Spleen (tissue), 11 donors: ENCODE data around the gene HOXD13. TPM values are rescaled to one million over a fixed set of nuclear protein-coding genes. Genes with fewer than 3 reads are reported as not detected.

Experiments
- DNase-seq: peaks from one replicate; pipeline ENCODE4 v3.0.0-alpha.2; 2020
- H3K27ac ChIP-seq, 8 donors: fragments of 200-600 bp; sonication (generic) in 7 of 8; 1 replicate in 4 of 8; 2 replicates in 4 of 8; pipeline versions ENCODE4 v1.5.0 to v1.8.0; 2016 to 2021; ENCODE audit warnings: inconsistent platforms in 4 of 8, mild to moderate bottlenecking in 4 of 8, moderate library complexity in 1 of 8
- H3K27me3 ChIP-seq, 7 donors: fragments of 200-600 bp; sonication (generic) in 6 of 7; replicated peaks in 1 of 7; 1 replicate in 4 of 7; 2 replicates in 3 of 7; pipeline versions ENCODE4 v1.5.0 to v1.8.0; 2016 to 2021; ENCODE audit warnings: inconsistent platforms in 3 of 7, mild to moderate bottlenecking in 1 of 7
- H3K36me3 ChIP-seq, 6 donors: fragments of 200-600 bp; sonication (generic) in 5 of 6; 1 replicate in 4 of 6; 2 replicates in 2 of 6; pipeline versions ENCODE4 v1.5.0 to v1.8.0; 2016 to 2021; ENCODE audit warnings: inconsistent platforms in 2 of 6
- H3K4me1 ChIP-seq, 6 donors: fragments of 200-600 bp; sonication (generic) in 5 of 6; 1 replicate in 3 of 6; 2 replicates in 3 of 6; pipeline versions ENCODE4 v1.5.0 to v1.8.0; 2016 to 2021; ENCODE audit warnings: inconsistent platforms in 3 of 6
- H3K4me3 ChIP-seq, 8 donors: fragments of 200-600 bp; sonication (generic) in 7 of 8; 1 replicate in 4 of 8; 2 replicates in 4 of 8; pipeline versions ENCODE4 v1.5.0 to v1.8.0; 2016 to 2021; ENCODE audit warnings: inconsistent platforms in 4 of 8, mild to moderate bottlenecking in 4 of 8, moderate library complexity in 2 of 8
- H3K9me3 ChIP-seq, 8 donors: fragments of 200-600 bp; sonication (generic) in 7 of 8; 1 replicate in 4 of 8; 2 replicates in 4 of 8; pipeline versions ENCODE4 v1.5.0 to v1.8.0; 2016 to 2021; ENCODE audit warnings: inconsistent platforms in 4 of 8
- CTCF ChIP-seq, 11 experiments: fragments of 200-600 bp in 7 of 11; fragments of 450-650 bp in 4 of 11; sonication (generic) in 4 of 11; IDR thresholded peaks in 8 of 11; conservative IDR thresholded peaks in 3 of 11; 1 replicate in 7 of 11; 2 replicates in 4 of 11; pipeline versions ENCODE4 v1.4.0 to v1.8.0; 2016 to 2021; ENCODE audit warnings: antibody characterized with exemption in 11 of 11, inconsistent platforms in 4 of 11, mild to moderate bottlenecking in 1 of 11
- POLR2A ChIP-seq, 3 donors: fragments of 450-650 bp; IDR thresholded peaks; one replicate each; pipeline ENCODE4 v1.5.1; 2017; ENCODE audit warnings: antibody characterized with exemption in 3 of 3, mild to moderate bottlenecking in 1 of 3
- POLR2AphosphoS5 ChIP-seq, 3 donors: sonication (generic); formaldehyde crosslinking; IDR thresholded peaks; one replicate each; pipeline ENCODE4 v1.5.1; 2017; ENCODE audit warnings: antibody characterized with exemption in 3 of 3
- WGBS, 5 donors: extraction: QIAGEN DNeasy Blood & Tissue Kit in 3 of 5; methylation state at CpG; one replicate each; pipeline versions ENCODE4 v1.1.5 to v1.1.7; 2013 to 2018; 5-methylcytosine and 5-hydroxymethylcytosine counted together
- intact Hi-C: fragments of 100-400 bp; cut with DNase I; formaldehyde crosslinking; loops from one replicate; pipeline ENCODE4 v1.15.0; 2023; ENCODE audit warnings: low total_unique reads
- polyA plus RNA-seq, 3 donors: library from polyadenylated mRNA; stranded (reverse); fragments of 200-250 nt; gene quantifications; one replicate each; pipeline ENCODE4 v1.2.1, GENCODE V29; 2013
- total RNA-seq, 7 donors: library from RNA; depleted of rRNA in 3 of 7; stranded (reverse); fragments of >200 nt in 3 of 7; fragmentation: NEBNext Ultra II Directional in 4 of 7; extraction: Animal tissue kit (Norgen Biotek cat#: 25700) in 4 of 7; gene quantifications; one replicate each; pipeline versions ENCODE4 v1.1.0 to v1.2.1, GENCODE V29; 2016 to 2021
- donor health status: healthy with polysubstance abuse.
- donor health status: DM: no; HTN: no; CAD: no; lungs with moderate emphysema.
- donor health status: DM: no; HTN: no; CAD: no.
- donor health status: Bipolar disorder and iron deficiency.
- donor health status: healthy.
- donor health status: DM: no; HTN: no; CAD: no.
- donor health status: DM: yes; HTN: yes; CAD: no.

Gene HOXD13
- total and polyA plus RNA-seq, 10 donors, result not detected

GRCh38 chr2:176101842-176102241 is 9.3 kb downstream of the HOXD13 start:
- peaks cover 16 to 69% (median 48%) of the 10 kb centered on the region in 6 donors for H3K4me1 ChIP-seq
- no peak for DNase-seq
- H3K27me3 ChIP-seq, result peaks cover 26 to 100% (median 100%) of the 10 kb centered on the region in 7 donors
- H3K9me3 ChIP-seq, result peaks cover 0 to 6% (median 0%) of the 10 kb centered on the region in 8 donors
- H3K36me3 ChIP-seq, result no peaks in the 10 kb centered on the region
- H3K4me3 ChIP-seq, result no peak overlapping the region
- 19 to 29% (median 28%) methylated on average over 5 of the region's 5 CpGs for WGBS, 5 donors
- no peak overlapping the region for H3K27ac ChIP-seq
- TF ChIP-seq POLR2A (IDR thresholded peaks at IDR 0.05), result no peak
- no peak for TF ChIP-seq POLR2AphosphoS5 (IDR thresholded peaks at IDR 0.05)
- TF ChIP-seq CTCF (IDR thresholded peaks at IDR 0.05 in 8 of 11, conservative IDR thresholded peaks at IDR 0.05 in 3 of 11), result no peak
- intact Hi-C loops, result loop anchor here (5.0 kb wide), 1 partner anchor 415 kb away; no protein-coding TSS in a partner anchor

- Histone ChIP-seq H3K27me3 (peaks cover 26 to 100% (median 100%) of the 10 kb centered on the region in 7 donors), H3K36me3 (no peaks in the 10 kb centered on the region), H3K27ac (no peak overlapping the region), H3K4me1 (peaks cover 16 to 69% (median 48%) of the 10 kb centered on the region in 6 donors), H3K9me3 (peaks cover 0 to 10% (median 0%) of the 10 kb centered on the region in 8 donors), H3K4me3 (no peak overlapping the region)
- no peak for DNase-seq
- TF ChIP-seq CTCF (IDR thresholded peaks at IDR 0.05 in 8 of 11, conservative IDR thresholded peaks at IDR 0.05 in 3 of 11) (no peak), POLR2AphosphoS5 (IDR thresholded peaks at IDR 0.05) (no peak), POLR2A (IDR thresholded peaks at IDR 0.05) (no peak)
- 8 to 21% (median 14%) methylated on average over 6 to 7 of the region's 7 CpGs for WGBS, 5 donors
- intact Hi-C loops, result loop anchor here (5.0 kb wide), 1 partner anchor 415 kb away; no protein-coding TSS in a partner anchor
Observed at GRCh38 chr2:176102309-176102866, 9.9 kb downstream of the HOXD13 start.

- Histone ChIP-seq H3K36me3 (no peaks in the 10 kb centered on the region), H3K27ac (no peak overlapping the region), H3K9me3 (peaks cover 0 to 10% (median 0%) of the 10 kb centered on the region in 8 donors), H3K4me1 (peaks cover 15 to 67% (median 43%) of the 10 kb centered on the region in 6 donors), H3K4me3 (no peak overlapping the region), H3K27me3 (peaks cover 20 to 100% (median 99%) of the 10 kb centered on the region in 7 donors)
- WGBS, 5 donors, result 21 to 28% (median 24%) methylated on average over 7 of the region's 7 CpGs
- intact Hi-C loops, result loop anchor here (5.0 kb wide), 1 partner anchor 416 kb away; no protein-coding TSS in a partner anchor
- TF ChIP-seq CTCF (IDR thresholded peaks at IDR 0.05 in 8 of 11, conservative IDR thresholded peaks at IDR 0.05 in 3 of 11) (no peak), POLR2A (IDR thresholded peaks at IDR 0.05) (no peak), POLR2AphosphoS5 (IDR thresholded peaks at IDR 0.05) (no peak)
- DNase-seq, result no peak
Observed at GRCh38 chr2:176103194-176103593, 10.7 kb downstream of the HOXD13 start.

- H3K9me3 ChIP-seq, result peaks cover 0 to 10% (median 0%) of the 10 kb centered on the region in 8 donors
Observed at GRCh38 chr2:176103742-176104315, 11.3 kb downstream of the HOXD13 start.

More at GRCh38 chr2:176103742-176104315, 11.3 kb downstream of the HOXD13 start:
- peaks cover 20 to 100% (median 99%) of the 10 kb centered on the region in 7 donors for H3K27me3 ChIP-seq
- H3K4me1 ChIP-seq, result peaks cover 15 to 68% (median 41%) of the 10 kb centered on the region in 6 donors
- DNase-seq, result no peak
- no peaks in the 10 kb centered on the region for H3K36me3 ChIP-seq
- TF ChIP-seq POLR2A (IDR thresholded peaks at IDR 0.05), result no peak
- TF ChIP-seq POLR2AphosphoS5 (IDR thresholded peaks at IDR 0.05), result no peak
- TF ChIP-seq CTCF (IDR thresholded peaks at IDR 0.05 in 8 of 11, conservative IDR thresholded peaks at IDR 0.05 in 3 of 11), result no peak
- intact Hi-C loops, result loop anchor here (5.0 kb wide), 1 partner anchor 417 kb away; no protein-coding TSS in a partner anchor
- peak overlapping the region in 1 of 8 donors; percentile 30 for H3K4me3 ChIP-seq
- H3K27ac ChIP-seq, result no peak overlapping the region
- WGBS, 5 donors, result 5 to 10% (median 6%) methylated on average over 17 of the region's 17 CpGs
